Chondrocyte (in vitro differentiated cells): ENCODE data around the gene TRIM22. TPM values are rescaled to one million over a fixed set of nuclear protein-coding genes. Genes with fewer than 3 reads are reported as not detected.

Experiments used
- DNase-seq: peaks from one replicate; pipeline ENCODE4 v3.0.0; 2021; ENCODE audit warnings: mixed read lengths, low spot score
- H3K27ac Mint-ChIP-seq: one replicate; pipeline ENCODE4 v1.8.0; 2021; ENCODE audit warnings: mild to moderate bottlenecking, moderate library complexity, mixed read lengths; ENCODE audit not compliant: unreplicated experiment
- H3K27me3 Mint-ChIP-seq: 2 replicates; pipeline ENCODE4 v1.8.0; 2021; ENCODE audit warnings: low read depth, mixed read lengths
- H3K36me3 Mint-ChIP-seq: 2 replicates; pipeline ENCODE4 v1.8.0; 2021; ENCODE audit warnings: low read depth, mixed read lengths
- H3K4me1 Mint-ChIP-seq: 2 replicates; pipeline ENCODE4 v1.8.0; 2021; ENCODE audit warnings: low read depth, mild to moderate bottlenecking, mixed read lengths
- H3K4me3 Mint-ChIP-seq: one replicate; pipeline ENCODE4 v1.8.0; 2021; ENCODE audit warnings: mild to moderate bottlenecking, moderate library complexity, mixed read lengths; ENCODE audit not compliant: unreplicated experiment
- H3K9me3 Mint-ChIP-seq: 2 replicates; pipeline ENCODE4 v1.8.0; 2021; ENCODE audit warnings: low read depth, mixed read lengths
- total RNA-seq: library from RNA; stranded (reverse); gene quantifications from 3 replicates; pipeline ENCODE4 v1.2.1, GENCODE V29; 2021
- TF ChIP-seq, protein P1 (sequence below): fragments of 200-600 bp; sonication (generic); IDR thresholded peaks from 2 replicates; pipeline ENCODE4 v1.5.0; 2021; ENCODE audit warnings: antibody characterized with exemption, mild to moderate bottlenecking, moderate library complexity

The TRIM22 gene
- total RNA-seq, 1 donor from 2014 or later, result 94.7 TPM

DNA sequence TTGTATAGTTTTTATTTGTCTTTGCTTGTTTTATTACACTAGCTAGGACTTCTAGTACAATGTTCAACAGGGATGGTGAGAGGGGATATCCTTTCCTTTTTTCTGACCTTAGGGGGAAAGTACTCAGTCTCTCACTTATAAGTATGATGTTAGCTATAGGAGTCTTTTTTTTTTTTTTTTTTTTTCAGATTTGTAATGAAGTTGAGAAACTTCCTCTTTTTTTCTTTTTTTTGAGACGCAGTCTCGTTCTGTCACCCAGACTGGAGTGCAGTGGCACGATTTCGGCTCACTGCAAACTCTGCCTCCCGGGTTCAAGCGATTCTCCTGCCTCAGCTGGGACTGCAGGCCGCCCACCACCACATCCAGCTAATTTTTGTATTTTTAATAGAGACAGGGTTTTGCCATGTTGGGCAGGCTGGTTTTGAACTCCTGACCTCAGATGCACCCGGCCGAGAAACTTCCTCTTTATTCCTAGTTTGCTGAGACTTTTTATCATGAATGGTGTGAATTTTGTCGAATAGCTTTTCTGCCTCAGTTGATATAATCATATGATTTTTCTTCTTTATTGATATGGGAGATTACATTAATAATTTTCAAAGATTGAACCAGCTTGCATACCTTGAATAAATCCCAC is 10.9 kb downstream of the TRIM22 start:
- Mint-ChIP-seq H3K9me3 (peaks cover 2% of the 10 kb centered on the region), H3K36me3 (peaks cover 44% of the 10 kb centered on the region), H3K27ac (no peak overlapping the region), H3K27me3 (no peaks in the 10 kb centered on the region), H3K4me1 (peaks cover 10% of the 10 kb centered on the region), H3K4me3 (no peak overlapping the region)
- TF ChIP-seq, protein P1, sequence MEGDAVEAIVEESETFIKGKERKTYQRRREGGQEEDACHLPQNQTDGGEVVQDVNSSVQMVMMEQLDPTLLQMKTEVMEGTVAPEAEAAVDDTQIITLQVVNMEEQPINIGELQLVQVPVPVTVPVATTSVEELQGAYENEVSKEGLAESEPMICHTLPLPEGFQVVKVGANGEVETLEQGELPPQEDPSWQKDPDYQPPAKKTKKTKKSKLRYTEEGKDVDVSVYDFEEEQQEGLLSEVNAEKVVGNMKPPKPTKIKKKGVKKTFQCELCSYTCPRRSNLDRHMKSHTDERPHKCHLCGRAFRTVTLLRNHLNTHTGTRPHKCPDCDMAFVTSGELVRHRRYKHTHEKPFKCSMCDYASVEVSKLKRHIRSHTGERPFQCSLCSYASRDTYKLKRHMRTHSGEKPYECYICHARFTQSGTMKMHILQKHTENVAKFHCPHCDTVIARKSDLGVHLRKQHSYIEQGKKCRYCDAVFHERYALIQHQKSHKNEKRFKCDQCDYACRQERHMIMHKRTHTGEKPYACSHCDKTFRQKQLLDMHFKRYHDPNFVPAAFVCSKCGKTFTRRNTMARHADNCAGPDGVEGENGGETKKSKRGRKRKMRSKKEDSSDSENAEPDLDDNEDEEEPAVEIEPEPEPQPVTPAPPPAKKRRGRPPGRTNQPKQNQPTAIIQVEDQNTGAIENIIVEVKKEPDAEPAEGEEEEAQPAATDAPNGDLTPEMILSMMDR, result no peak
- no peak for DNase-seq

DNA sequence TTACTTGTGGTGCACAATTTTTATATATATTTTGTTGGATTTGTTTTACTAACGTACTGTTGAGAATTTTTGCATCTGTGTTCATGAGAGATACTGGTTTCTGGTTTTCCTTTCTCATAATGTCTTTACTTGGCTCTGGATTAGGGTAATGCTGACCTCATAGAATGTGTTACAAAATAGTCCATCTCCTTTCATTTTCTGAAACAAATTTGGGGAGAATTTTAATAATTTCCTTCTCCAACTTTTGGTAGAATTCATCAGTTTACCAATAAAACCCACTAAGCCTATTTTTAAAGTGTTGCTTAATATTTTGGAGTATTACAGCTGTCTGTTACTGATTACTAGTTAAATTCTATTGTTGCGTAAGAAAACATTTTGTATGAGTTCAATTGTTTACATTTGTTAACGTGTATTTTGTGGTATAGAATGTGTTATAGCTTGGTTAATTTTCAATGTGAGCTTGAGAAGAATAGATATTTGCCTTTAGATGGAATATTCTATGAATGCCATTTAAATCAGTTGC is 11.5 kb downstream of the TRIM22 start:
- no peak for DNase-seq
- TF ChIP-seq, protein P1, result no peak
- Mint-ChIP-seq H3K9me3 (peaks cover 2% of the 10 kb centered on the region), H3K4me1 (peaks cover 4% of the 10 kb centered on the region), H3K27me3 (no peaks in the 10 kb centered on the region), H3K27ac (no peak overlapping the region), H3K36me3 (peaks cover 44% of the 10 kb centered on the region), H3K4me3 (no peak overlapping the region)

- H3K9me3 Mint-ChIP-seq, result peaks cover 2% of the 10 kb centered on the region
- H3K4me1 Mint-ChIP-seq, result no peaks in the 10 kb centered on the region
- H3K36me3 Mint-ChIP-seq, result peaks cover 45% of the 10 kb centered on the region
- TF ChIP-seq, protein P1, result no peak
- DNase-seq, result no peak
- H3K27me3 Mint-ChIP-seq, result no peaks in the 10 kb centered on the region
- no peak overlapping the region for H3K27ac Mint-ChIP-seq
- no peak overlapping the region for H3K4me3 Mint-ChIP-seq
These were observed 14.3 kb downstream of the TRIM22 start for GRCh38 chr11:5703741-5704536.

DNA sequence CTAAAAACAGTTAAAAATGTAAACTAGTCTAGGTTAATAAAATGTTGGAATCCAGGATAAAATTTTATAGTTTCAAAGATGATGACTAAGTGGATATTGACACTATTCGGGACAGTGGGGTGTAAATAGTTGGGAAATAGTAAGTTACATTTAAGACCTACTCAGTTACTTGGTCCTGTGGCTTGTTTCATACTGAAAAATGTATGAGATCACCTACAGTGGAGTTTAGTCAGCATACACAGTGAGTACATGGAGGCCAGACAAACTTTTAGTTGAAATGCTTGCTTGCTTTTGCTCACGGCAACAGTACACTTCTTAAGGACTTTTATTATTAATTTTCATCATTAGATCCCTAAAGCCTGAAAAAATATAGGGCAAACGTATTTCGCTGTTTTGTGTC is 16.1 kb downstream of the TRIM22 start:
- Mint-ChIP-seq H3K27ac (no peak overlapping the region), H3K9me3 (peaks cover 2% of the 10 kb centered on the region), H3K36me3 (peaks cover 51% of the 10 kb centered on the region), H3K4me3 (no peak overlapping the region), H3K27me3 (no peaks in the 10 kb centered on the region), H3K4me1 (no peaks in the 10 kb centered on the region)
- TF ChIP-seq, protein P1, result no peak
- DNase-seq, result no peak

GRCh38 chr11:5712507-5712906 is 22.9 kb downstream of the TRIM22 start:
- no peaks in the 10 kb centered on the region for H3K27me3 Mint-ChIP-seq
- no peak overlapping the region for H3K27ac Mint-ChIP-seq
- H3K4me1 Mint-ChIP-seq, result no peaks in the 10 kb centered on the region
- TF ChIP-seq, protein P1, result peak; percentile 75
- peaks cover 25% of the 10 kb centered on the region for H3K36me3 Mint-ChIP-seq
- H3K9me3 Mint-ChIP-seq, result peaks cover 6% of the 10 kb centered on the region
- no peak overlapping the region for H3K4me3 Mint-ChIP-seq
- DNase-seq, result no peak
